Measurements from ENCODE around the gene ZNF740.

- TF ChIP-seq, protein P1, sequence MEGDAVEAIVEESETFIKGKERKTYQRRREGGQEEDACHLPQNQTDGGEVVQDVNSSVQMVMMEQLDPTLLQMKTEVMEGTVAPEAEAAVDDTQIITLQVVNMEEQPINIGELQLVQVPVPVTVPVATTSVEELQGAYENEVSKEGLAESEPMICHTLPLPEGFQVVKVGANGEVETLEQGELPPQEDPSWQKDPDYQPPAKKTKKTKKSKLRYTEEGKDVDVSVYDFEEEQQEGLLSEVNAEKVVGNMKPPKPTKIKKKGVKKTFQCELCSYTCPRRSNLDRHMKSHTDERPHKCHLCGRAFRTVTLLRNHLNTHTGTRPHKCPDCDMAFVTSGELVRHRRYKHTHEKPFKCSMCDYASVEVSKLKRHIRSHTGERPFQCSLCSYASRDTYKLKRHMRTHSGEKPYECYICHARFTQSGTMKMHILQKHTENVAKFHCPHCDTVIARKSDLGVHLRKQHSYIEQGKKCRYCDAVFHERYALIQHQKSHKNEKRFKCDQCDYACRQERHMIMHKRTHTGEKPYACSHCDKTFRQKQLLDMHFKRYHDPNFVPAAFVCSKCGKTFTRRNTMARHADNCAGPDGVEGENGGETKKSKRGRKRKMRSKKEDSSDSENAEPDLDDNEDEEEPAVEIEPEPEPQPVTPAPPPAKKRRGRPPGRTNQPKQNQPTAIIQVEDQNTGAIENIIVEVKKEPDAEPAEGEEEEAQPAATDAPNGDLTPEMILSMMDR (optimal IDR thresholded peaks at IDR 0.05 in 1 of 3, IDR thresholded peaks at IDR 0.05 in 1 of 3, conservative IDR thresholded peaks at IDR 0.05 in 1 of 3; ENCODE audit: extremely low read depth in 1 of 3, insufficient read depth in 2 of 3, low read length in 3 of 3), result no peak
- no peak for TF ChIP-seq EZH2 (IDR thresholded peaks at IDR 0.05; ENCODE audit: low read length)
Observed at GRCh38 chr12:53184828-53185227, 4.3 kb downstream of the ZNF740 start.
